Keratinocyte (primary cell): ENCODE measurements around the gene ICE2. TPM values are rescaled to one million over a fixed set of nuclear protein-coding genes. Genes with fewer than 3 reads are reported as not detected.

Source experiments
- DNase-seq: peaks from one replicate; pipeline ENCODE4 v3.0.0-alpha.2; 2011; ENCODE audit warnings: low read depth, missing footprints, low spot score
- FAIRE-seq: peaks from 2 replicates; lab custom pipeline; 2011; peaks lifted over from hg19 to GRCh38; lab: Jason Lieb, UNC
- H2AFZ ChIP-seq: 2 replicates; pipeline ENCODE4 v1.6.0; 2012; ENCODE audit warnings: low read length, control low read depth, inconsistent platforms; ENCODE audit not compliant: control insufficient read depth
- H3K27ac ChIP-seq: 2 replicates; pipeline ENCODE4 v1.5.1; 2011; ENCODE audit warnings: low read length; ENCODE audit not compliant: control insufficient read depth, insufficient read depth
- H3K27me3 ChIP-seq: 3 replicates; pipeline ENCODE4 v1.6.0; 2011; ENCODE audit warnings: low read length; ENCODE audit not compliant: control insufficient read depth, insufficient read depth; ENCODE audit errors: extremely low read depth
- H3K36me3 ChIP-seq, 2 experiments: 2 replicates in 1 of 2; 3 replicates in 1 of 2; pipeline ENCODE4 v1.5.1; 2011; ENCODE audit warnings: low read length in 2 of 2, mild to moderate bottlenecking in 1 of 2; ENCODE audit not compliant: control insufficient read depth in 2 of 2, insufficient read depth in 2 of 2; ENCODE audit errors: extremely low read depth in 1 of 2
- H3K4me1 ChIP-seq: 3 replicates; pipeline ENCODE4 v1.5.1; 2011; ENCODE audit warnings: low read length; ENCODE audit not compliant: control insufficient read depth, insufficient read depth; ENCODE audit errors: extremely low read depth
- H3K4me2 ChIP-seq: 3 replicates; pipeline ENCODE4 v1.6.0; 2011; ENCODE audit warnings: low read depth, low read length; ENCODE audit not compliant: control insufficient read depth, insufficient read depth; ENCODE audit errors: extremely low read depth
- H3K4me3 ChIP-seq, 3 experiments: fragments of 200-600 bp in 1 of 3; sonication (generic) in 1 of 3; 2 replicates in 2 of 3; 3 replicates in 1 of 3; pipeline ENCODE4 v1.5.1; 2011 to 2016; ENCODE audit warnings: low read length in 3 of 3, mild to moderate bottlenecking in 3 of 3, control low read depth in 2 of 3, inconsistent platforms in 1 of 3, low read depth in 1 of 3, mixed read lengths in 1 of 3, mixed run types in 1 of 3, moderate library complexity in 1 of 3; ENCODE audit not compliant: control insufficient read depth in 2 of 3, insufficient read depth in 2 of 3; ENCODE audit errors: extremely low read depth in 1 of 3
- H3K79me2 ChIP-seq: 2 replicates; pipeline ENCODE4 v1.6.0; 2012; ENCODE audit warnings: low read length; ENCODE audit not compliant: control insufficient read depth, insufficient read depth
- H3K9ac ChIP-seq: 3 replicates; pipeline ENCODE4 v1.6.0; 2011; ENCODE audit warnings: low read length; ENCODE audit not compliant: control insufficient read depth, insufficient read depth; ENCODE audit errors: extremely low read depth
- H3K9me1 ChIP-seq: 3 replicates; pipeline ENCODE4 v1.6.0; 2011; ENCODE audit warnings: low read length; ENCODE audit not compliant: control insufficient read depth, insufficient read depth; ENCODE audit errors: extremely low read depth
- H3K9me3 ChIP-seq: 2 replicates; pipeline ENCODE4 v1.5.1; 2012; ENCODE audit warnings: low read depth, low read length; ENCODE audit not compliant: control insufficient read depth
- H4K20me1 ChIP-seq: 3 replicates; pipeline ENCODE4 v1.6.0; 2011; ENCODE audit warnings: low read length; ENCODE audit not compliant: control insufficient read depth, insufficient read depth; ENCODE audit errors: extremely low read depth
- CTCF ChIP-seq, 3 experiments: IDR thresholded peaks in 1 of 3; conservative IDR thresholded peaks in 1 of 3; optimal IDR thresholded peaks in 1 of 3; 2 replicates in 2 of 3; 3 replicates in 1 of 3; pipeline versions ENCODE3 to v1.5.1; 2011; ENCODE audit warnings: low read length in 3 of 3, mild to moderate bottlenecking in 3 of 3, moderate library complexity in 2 of 3, control low read depth in 1 of 3, inconsistent platforms in 1 of 3; ENCODE audit not compliant: insufficient read depth in 2 of 3; ENCODE audit errors: extremely low read depth in 1 of 3
- EZH2 ChIP-seq: IDR thresholded peaks from one replicate; pipeline ENCODE4 v1.6.1; 2012; ENCODE audit warnings: inconsistent platforms, mild to moderate bottlenecking, low read length, moderate library complexity
- dilution Hi-C: fragments of 300-500 bp; cut with MboI; formaldehyde crosslinking; loops from one replicate; pipeline ENCODE4 v1.7.0; 2020; ENCODE audit warnings: low sequenced_read_pairs; ENCODE audit not compliant: extremely low pct_ligation_motif_present
- polyA plus RNA-seq, 5 experiments: library from polyadenylated mRNA; depleted of rRNA in 3 of 5; stranded (reverse) in 3 of 5; stranded (forward) in 1 of 5; unstranded in 1 of 5; fragments of >200 nt; gene quantifications; 1 replicate in 1 of 5; 2 replicates in 3 of 5; 3 replicates in 1 of 5; pipeline versions ENCODE4 v1.2.1 to v1.2.3, GENCODE V29; 2011 to 2012; ENCODE audit warnings: missing spikeins in 2 of 5, low read depth in 1 of 5, low replicate concordance in 1 of 5

Gene ICE2
- polyA plus RNA-seq, 1 donor (not counting 4 experiments of a cell fraction or from before 2014, with no cell fraction given) = 34.1 TPM

GRCh38 chr15:60408463-60408981 lies 70.4 kb downstream of the ICE2 start:
- Histone ChIP-seq H3K4me3 (peak overlapping the region in 2 of 3 experiments; percentile 50 to 55), H3K27me3 (no peaks in the 10 kb centered on the region), H3K9ac (peak overlapping the region; percentile 84), H3K9me1 (no peaks in the 10 kb centered on the region), H3K36me3 (no peaks in the 10 kb centered on the region), H3K79me2 (no peaks in the 10 kb centered on the region), H2AFZ (no peak overlapping the region), H3K9me3 (no peaks in the 10 kb centered on the region), H3K27ac (peak overlapping the region; percentile 86), H3K4me1 (peaks cover 37% of the 10 kb centered on the region), H3K4me2 (peak overlapping the region; percentile 66), H4K20me1 (no peaks in the 10 kb centered on the region)
- DNase-seq (peak; percentile 86), FAIRE-seq (peak; percentile 74)
- dilution Hi-C loops = no loop called here
- TF ChIP-seq EZH2 (no peak), CTCF (optimal IDR thresholded peaks at IDR 0.05 in 1 of 3, IDR thresholded peaks at IDR 0.05 in 1 of 3, conservative IDR thresholded peaks at IDR 0.05 in 1 of 3; ENCODE audit: extremely low read depth in 1 of 3, insufficient read depth in 2 of 3, low read length in 3 of 3) (no peak)

GRCh38 chr15:60407415-60407805 lies 71.5 kb downstream of the ICE2 start:
- H3K4me2 ChIP-seq = peak overlapping the region; percentile 66
- dilution Hi-C loops = no loop called here
- no peak overlapping the region for H2AFZ ChIP-seq
- H3K9ac ChIP-seq = peak overlapping the region; percentile 84
- peaks cover 39% of the 10 kb centered on the region for H3K4me1 ChIP-seq
- DNase-seq (peak; percentile 74), FAIRE-seq (peak; percentile 68)
- H3K27ac ChIP-seq = peak overlapping the region; percentile 86
- no peaks in the 10 kb centered on the region for H3K79me2 ChIP-seq
- no peaks in the 10 kb centered on the region for H3K9me1 ChIP-seq
- TF ChIP-seq CTCF (optimal IDR thresholded peaks at IDR 0.05 in 1 of 3, IDR thresholded peaks at IDR 0.05 in 1 of 3, conservative IDR thresholded peaks at IDR 0.05 in 1 of 3; ENCODE audit: extremely low read depth in 1 of 3, insufficient read depth in 2 of 3, low read length in 3 of 3) = no peak
- TF ChIP-seq EZH2 = no peak
- H3K27me3 ChIP-seq = no peaks in the 10 kb centered on the region
- no peaks in the 10 kb centered on the region for H4K20me1 ChIP-seq
- no peaks in the 10 kb centered on the region for H3K9me3 ChIP-seq
- no peaks in the 10 kb centered on the region for H3K36me3 ChIP-seq
- H3K4me3 ChIP-seq = peak overlapping the region in 2 of 3 experiments; percentile 50 to 55
